GM19099 (cell line): ENCODE results near the gene KCTD16.

ENCODE experiments used
- POLR2A ChIP-seq: IDR thresholded peaks from 3 replicates; pipeline ENCODE4 v1.6.1; 2011; ENCODE audit warnings: low read depth; ENCODE audit not compliant: insufficient read length; ENCODE audit errors: extremely low read depth

The KCTD16 gene

DNA sequence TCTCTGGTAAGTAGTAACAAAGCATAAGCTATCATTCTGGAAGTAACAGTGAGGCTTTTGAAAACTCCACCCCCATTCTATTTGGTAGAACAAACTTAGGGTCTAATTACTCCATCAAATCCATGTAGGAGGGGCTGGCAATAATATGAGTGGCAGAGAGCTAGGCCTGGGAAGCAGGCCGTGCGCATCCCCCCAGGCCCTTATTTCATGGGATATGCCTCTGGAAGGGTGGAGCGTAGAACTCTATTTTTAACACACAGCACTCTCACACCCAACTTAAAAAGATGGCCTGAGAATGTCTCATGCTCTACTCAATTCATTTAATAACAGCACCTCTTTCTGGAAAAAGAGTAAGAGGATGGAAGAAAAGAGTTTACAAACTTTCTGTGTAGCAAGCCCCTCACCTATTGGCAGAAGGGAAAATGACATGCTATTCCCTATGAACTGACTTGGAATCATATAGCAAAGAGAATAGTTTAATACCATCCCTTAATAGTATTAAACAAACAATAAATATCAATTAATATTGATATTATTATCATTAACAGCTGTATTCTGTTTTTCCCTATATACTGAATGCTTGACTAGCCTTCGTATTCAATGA is 233.2 kb downstream of the KCTD16 start:
- no peak for TF ChIP-seq POLR2A

DNA sequence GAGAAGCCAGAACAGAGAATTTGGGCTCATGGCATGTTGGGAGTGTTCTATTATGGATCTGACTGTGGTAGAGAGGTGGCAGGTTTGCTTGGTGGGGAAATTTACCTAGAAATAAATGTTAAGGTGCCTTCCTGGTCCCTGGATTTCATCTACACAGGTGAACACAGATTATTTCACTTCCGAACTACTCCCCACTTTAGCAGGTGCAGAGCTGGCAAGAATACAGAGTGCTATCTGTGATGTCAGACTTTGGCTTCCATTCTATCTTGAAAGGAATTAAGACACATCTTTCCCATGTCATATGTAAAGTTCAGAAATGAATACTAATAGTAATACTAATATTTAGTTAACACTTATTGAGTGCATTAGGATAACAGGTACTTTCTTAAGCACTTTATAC is 234.0 kb downstream of the KCTD16 start:
- TF ChIP-seq POLR2A, result no peak

DNA sequence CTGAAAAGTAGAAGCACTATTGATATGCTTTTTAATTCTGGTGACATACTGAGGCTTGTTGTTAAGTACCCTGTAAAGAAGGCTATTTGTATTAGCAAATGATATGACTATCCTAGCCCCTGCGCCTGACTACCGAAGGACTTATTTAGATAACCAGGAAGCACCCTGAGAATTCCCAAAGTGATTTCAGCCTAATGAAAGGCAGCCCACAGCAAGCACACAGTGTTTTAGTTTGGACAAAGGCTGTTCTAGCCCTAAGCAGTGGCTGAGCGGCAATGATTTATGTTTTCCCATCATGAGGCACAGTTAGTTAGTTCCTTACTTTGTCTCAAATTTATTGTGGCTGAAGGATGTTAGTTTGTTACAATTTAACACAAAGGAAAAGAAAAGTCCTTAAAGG is 235.3 kb downstream of the KCTD16 start:
- no peak for TF ChIP-seq POLR2A

DNA sequence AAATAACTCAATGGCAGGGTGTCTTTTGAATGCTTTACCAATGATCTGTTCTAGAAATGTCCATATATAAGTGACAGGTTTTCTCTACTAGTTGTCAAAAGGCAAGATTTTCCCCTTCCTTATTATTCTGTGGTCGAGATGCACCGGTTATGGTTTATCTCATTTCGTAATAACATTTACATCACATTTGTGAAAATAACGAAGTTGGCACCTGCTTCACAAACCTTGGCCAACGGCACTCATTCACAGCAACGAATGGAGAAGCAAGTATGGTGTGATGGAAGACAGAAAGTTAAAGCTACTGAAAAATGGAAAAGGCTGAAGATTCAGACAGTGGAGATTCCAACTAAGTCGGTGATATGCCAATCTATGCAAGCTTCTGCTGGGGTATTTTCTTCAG is 235.8 kb downstream of the KCTD16 start:
- TF ChIP-seq POLR2A, result no peak

DNA sequence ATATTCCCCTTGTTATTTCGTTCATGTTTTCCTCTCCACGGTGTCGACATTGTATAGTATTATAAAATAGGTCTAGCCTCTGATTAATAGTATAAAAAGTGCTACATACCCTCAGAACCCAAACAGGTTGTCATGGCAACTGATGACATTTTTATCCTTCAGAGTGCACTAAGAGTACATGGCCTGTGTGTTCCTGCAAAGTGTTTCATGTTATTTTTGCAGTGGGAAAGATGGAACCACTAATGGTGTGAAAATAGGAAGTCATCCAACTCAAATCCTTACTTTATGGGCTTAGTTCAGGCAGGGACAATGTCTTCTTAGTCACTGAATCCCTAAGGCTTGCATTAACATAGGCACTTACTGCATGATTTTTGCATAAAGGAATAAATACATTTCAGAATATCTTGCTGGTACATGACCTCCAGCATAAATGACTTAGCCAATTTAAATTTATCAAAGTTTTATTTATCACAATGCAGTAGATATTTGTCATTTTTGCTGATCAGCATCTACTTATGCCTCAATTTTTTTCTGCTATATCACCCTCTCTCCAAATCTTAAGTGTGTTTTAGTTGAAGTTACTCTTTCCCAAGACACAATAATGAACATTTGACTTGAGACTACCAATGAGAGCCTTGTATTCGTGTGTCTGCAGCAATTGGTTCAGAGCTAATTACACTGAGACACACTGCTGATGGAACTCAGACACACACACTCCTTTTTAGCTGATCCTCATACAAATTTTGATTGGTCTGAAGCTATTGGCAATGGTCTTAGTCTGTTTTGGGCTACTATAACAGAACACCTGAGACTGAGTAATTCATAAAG is 243.7 kb downstream of the KCTD16 start:
- TF ChIP-seq POLR2A, result no peak

DNA sequence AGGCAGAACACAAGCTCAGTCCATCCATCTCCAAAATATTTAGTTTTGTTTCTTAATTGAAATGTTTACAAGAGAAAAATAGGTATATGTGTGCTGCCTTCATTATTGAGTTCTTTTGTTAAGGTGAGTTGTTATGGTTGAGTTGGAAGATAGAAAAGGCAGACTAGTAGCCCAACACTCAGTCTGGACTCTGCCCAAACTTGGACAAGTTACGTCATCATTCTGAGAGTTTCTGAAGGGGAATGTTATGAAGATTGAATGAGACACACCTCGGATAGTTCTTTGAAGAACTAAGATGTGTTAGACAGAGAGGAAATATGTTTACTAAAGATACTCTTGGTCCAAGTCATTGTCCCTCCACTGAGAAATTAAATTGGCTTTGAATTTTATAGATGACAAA is 245.5 kb downstream of the KCTD16 start:
- TF ChIP-seq POLR2A, result no peak

DNA sequence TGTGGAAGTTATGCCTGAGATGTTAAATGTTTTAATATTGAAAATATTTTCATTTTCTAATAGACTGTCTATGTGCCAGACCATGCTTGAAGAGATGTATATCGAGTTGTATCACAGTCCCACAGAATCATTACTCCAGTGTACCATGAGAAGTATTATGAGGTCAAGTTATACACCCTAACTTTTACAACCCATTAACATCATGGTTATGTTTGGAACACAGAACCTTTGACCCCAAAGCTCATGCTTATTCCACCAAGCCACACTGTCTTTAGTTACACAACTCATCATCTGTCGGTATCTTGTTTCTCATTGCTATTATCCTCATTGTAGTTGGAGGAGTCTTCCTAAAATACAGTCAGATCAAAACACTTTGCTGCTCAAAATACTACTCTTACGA is 248.0 kb downstream of the KCTD16 start:
- no peak for TF ChIP-seq POLR2A

DNA sequence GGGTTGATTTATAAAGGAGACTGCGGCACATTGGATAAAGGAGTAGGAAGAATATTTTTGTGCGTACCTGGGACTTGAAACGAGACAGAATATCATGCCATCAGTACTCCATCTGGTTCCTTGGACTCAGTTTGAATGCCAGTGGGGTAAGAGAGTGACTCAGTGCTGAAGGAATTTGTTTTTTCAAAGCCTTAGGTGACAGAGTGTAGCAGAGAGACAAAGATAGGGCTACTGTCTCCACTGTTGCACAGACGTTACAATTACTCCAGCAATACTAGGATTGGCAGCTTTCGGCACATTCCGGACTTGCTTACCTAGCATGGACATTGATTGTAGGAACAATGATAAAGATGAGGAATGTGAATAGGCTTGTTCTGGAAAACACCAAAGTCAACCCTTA is 250.7 kb downstream of the KCTD16 start:
- no peak for TF ChIP-seq POLR2A

DNA sequence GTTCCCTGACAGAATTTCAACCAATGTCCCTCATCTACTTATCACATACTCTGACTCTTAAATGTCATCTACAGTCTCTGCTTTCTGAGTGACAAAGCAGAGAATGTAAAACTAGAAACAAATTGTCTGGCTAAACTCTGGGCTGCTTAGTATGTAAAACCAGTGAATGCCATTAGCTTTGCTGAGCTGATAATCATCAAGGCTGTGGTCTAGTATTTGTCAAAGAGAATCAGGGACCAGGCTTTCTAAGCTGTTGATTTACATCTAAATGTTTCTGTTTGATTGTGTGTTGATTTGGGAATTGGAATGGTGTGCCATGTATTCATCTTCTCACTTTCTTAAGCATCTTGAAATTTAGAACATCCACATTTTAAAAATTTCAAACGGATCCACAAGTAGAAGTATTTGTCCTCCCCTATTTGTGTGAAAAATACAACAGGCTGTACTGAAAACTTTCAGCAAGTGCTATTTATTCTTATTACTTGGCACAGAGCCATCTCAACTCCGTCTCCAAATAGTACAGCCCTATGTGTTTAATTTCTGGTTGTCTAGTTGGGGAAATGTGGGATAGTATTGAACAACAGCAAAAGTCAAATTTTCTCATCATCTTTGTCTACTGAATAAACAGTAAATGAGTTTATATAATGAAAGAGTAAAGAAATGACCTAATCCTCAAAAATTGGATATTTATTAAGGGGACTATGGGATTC is 251.5 kb downstream of the KCTD16 start:
- no peak for TF ChIP-seq POLR2A

DNA sequence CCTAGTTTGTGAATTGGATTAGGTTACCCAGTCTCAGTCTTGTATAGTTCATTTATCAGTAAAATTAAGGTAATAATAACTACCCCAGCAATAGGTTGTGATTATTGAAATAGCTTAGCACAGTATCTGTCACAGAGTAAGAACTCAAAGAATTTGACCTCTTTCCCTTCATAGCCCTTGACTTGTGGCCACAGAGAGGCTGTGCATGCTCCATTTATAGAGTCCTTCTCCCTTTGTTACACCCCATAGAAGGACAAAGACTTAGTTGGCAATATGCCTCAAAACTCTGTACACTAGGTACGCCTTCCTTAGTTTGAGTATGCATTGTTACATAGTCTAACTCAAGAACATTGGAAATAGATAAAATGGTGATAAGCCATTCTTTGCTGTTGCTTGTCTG is 257.2 kb downstream of the KCTD16 start:
- no peak for TF ChIP-seq POLR2A

DNA sequence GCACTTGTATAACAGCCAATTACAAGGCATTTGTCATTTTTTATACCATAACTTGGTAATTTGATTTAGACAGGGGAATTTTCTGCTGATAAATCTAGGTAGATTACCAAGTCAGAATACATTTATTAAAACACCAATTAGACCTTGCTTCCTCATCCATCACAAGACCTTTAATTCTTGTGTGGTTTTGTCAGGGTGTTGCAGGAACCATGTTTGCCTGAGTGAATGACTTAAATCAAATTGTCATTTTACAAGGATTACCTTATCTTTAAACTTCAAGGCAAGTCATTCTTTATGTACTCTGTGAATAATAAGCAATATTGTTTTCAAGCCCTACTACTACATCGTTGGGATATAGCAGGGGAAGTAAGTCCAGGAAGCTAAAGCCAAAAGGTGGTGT is 257.7 kb downstream of the KCTD16 start:
- no peak for TF ChIP-seq POLR2A

DNA sequence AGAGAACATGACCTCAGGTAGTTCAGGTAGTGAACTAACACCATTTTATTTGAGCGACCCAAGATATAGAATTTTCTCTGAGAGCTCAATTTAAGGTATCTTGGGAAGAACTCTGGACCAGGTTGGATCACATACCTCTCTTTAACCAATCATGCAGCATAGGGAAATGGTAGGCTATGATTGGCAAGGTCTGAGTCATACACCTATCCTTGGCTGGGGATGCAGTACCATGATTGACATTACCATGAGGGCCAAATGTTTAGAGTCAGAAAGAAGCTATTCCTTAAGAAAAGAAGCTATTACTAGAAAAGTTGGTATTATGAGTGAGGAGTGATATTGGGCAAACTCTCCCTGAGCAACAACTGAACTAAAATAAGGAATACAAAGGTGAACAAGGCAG is 258.7 kb downstream of the KCTD16 start:
- no peak for TF ChIP-seq POLR2A

DNA sequence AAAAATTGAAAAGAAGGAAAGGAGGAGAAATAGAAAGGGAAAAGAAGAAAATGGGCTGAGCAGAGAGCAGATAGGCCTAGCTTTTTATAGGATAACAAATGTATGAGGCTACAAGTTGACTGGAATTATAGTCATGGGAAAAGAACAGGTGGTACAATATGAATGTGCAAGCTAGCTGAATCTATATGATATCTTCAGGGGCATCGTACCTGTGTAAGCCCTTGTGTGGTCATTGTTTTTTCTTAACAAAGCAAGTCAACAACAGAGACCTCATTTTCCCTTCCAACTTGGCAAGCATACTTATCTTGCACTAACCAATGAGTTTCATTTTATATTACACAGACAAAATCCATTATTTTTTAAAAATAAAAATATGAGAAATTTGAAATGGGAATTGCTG is 259.2 kb downstream of the KCTD16 start:
- TF ChIP-seq POLR2A, result no peak

DNA sequence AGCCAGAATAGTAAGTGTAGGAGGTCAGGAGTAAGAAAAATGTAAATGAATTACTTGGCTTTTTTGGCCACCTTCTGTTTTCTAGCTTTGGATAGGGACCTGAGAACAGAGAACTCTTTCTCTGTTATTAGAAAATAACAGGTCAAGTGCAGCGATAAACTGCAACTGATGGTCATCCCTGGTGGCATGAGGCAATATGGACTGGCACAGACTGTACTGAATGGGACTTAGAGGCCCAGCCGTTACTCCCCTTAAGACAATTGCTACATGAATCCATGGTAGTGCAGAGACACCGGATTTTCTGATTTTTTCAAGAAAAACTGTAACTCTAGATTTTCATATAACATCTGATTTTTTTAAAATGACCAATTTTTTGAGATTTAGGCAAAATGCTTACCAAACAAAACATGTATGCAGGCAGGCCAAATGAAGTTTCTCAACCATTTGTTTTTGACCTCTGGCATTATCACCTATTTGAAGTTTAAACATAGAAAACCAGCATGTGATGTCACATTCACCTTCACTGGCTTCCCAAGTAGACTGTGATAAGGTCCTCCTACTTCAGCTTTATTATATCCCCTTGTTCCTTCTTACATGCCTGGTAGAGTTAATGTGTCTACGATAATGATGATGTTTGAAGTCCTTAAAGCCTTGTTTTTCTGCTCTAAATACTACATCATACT is 262.6 kb downstream of the KCTD16 start:
- TF ChIP-seq POLR2A, result no peak

DNA sequence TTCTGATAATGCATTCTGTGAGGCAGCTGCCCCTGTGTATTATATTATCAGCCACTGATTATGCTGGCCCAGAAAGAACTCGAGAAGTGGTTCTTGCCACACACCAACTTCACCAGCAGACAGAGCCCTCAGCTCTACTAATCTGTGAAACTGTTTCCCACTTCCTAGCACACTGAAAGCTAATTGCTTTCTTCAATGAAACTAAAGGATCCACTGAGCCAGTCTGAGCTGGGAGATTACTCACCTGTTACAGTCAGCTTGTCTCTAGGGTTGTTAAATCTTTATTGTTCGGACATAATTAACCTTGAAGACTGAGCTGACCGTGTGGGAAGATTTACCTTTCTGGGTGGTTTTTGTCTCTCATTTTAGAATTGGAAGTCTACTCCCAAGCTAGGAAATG is 263.2 kb downstream of the KCTD16 start:
- TF ChIP-seq POLR2A, result no peak
